ENCODE results near the gene APOBEC3C. TPM values are rescaled to one million over a fixed set of nuclear protein-coding genes. Genes with fewer than 3 reads are reported as not detected.
A peak's percentile ranks its signal among the peaks of the same experiment; 100 is the strongest.
"Not testable (repeated sequence)": the region's sequence is repeated elsewhere in the genome, so short reads cannot be mapped to it uniquely, and the experiment has no call there.

Gene APOBEC3C
- total RNA-seq, 1 experiment from 2014 or later: 12.7 TPM

DNA sequence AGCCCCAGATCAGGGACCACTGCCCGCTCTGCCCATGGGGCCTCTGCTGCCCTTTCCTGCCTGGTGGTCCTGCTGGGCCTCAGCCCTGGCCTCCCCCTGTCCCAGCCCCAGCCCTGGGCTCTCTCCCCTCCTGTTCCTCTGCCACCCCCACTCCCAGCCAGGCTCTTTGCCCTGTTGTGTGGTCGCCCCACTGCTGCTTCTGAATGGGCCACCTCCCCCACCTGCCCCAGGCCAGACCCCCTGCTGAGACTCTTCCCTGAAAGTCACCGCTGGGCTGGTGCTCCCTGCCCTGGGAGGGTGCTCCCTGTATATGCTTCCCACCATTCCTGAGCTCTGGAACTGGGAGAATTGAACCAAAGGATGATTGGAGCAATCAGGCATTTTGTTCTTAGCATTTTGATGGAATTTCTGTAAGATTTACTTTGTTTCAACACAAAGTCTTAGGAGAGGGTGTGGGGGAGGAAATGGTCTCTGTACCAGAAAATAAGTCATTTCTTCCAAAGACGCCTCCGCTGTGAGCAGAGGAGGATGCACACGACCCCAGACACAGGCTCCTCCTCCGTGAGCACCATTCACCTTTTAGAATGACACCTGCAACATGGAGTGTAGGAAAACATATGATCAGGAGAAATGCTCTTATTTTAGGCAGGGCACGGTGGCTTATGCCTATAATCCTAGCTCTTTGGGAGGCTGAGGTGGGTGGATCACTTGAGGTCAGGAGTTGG lies 26.7 kb upstream of the APOBEC3C start:
- ATAC-seq: no peak
- ChIA-PET CTCF (no interaction called here), POLR2A (no interaction called here)

GRCh38 chr22:38989466-38989865 lies 24.6 kb upstream of the APOBEC3C start:
- in situ Hi-C loops (cut with HindIII; ENCODE audit: low pct_unique_long_range_greater_than_20kb, low sequenced_read_pairs): no loop called here
- CTCF ChIA-PET: no interaction called here

More for the DNA sequence above, 26.7 kb upstream of the APOBEC3C start:
- no peak for TF ChIP-seq REST (IDR thresholded peaks at IDR 0.05; ENCODE audit: insufficient read depth in 1 of 2, low read depth in 2 of 2, low read length in 1 of 2)
- no peak for TF ChIP-seq POLR2AphosphoS5 (IDR thresholded peaks at IDR 0.05; ENCODE audit: low read depth, low read length)
- H3K27ac ChIP-seq (ENCODE audit: low read length): no peak overlapping the region
- H3K9me3 ChIP-seq (ENCODE audit: control insufficient read depth, insufficient read depth, low read depth, low read length): no peaks in the 10 kb centered on the region; the same call in 1 of the 2 replicates
- intact Hi-C loops (cut with micrococcal nuclease; ENCODE audit: unreplicated experiment): no loop called here
- no peaks in the 10 kb centered on the region for H3K4me1 ChIP-seq (ENCODE audit: control insufficient read depth, insufficient read depth, low read length)
- no TSS peak for BruUV-seq (replicated peaks)
- in situ Hi-C loops (cut with HindIII; ENCODE audit: low pct_unique_long_range_greater_than_20kb, low sequenced_read_pairs): no loop called here
- no peaks in the 10 kb centered on the region for H3K36me3 ChIP-seq (ENCODE audit: control insufficient read depth, insufficient read depth, low read length)
- H3K4me3 ChIP-seq (ENCODE audit: low read depth in 2 of 2, low read length in 2 of 2): no peak overlapping the region
- no peak for DNase-seq (ENCODE audit: low read depth, low spot score)
- no peaks in the 10 kb centered on the region for H3K27me3 ChIP-seq (ENCODE audit: control insufficient read depth, insufficient read depth, low read length)

DNA sequence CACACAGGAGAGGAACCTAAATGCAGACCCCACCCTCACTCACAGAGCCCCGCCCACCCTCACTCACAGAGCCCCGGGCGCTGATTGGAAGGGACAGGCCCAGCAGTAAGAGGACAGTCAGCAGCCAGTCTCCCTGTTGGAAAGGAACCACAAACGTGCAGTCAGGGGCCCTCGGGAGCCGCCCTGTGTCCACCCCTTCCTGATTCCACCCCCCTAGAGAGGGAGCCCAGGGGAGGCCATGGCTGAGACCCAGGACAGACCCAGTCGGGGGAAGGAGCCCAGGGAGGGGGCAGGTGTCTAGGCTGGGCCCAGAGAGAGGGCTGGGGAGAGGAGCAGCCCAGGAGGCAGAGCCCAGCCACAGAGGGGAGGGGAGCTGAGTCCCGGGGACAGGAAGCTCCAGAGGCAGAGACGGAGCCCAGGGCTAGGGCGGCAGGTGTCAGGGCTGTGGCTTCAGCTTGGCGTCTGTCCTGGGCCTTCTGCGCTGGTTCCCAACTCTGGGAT lies 21.1 kb upstream of the APOBEC3C start:
- H3K4me3 ChIP-seq (ENCODE audit: low read depth in 2 of 2, low read length in 2 of 2); CTCF ChIA-PET; H3K9me3 ChIP-seq (ENCODE audit: control insufficient read depth, insufficient read depth, low read depth, low read length); H3K4me1 ChIP-seq (ENCODE audit: control insufficient read depth, insufficient read depth, low read length); BruUV-seq (replicated peaks); H3K27me3 ChIP-seq (ENCODE audit: control insufficient read depth, insufficient read depth, low read length); H3K36me3 ChIP-seq (ENCODE audit: control insufficient read depth, insufficient read depth, low read length); DNase-seq (ENCODE audit: low read depth, low spot score); POLR2A ChIA-PET; intact Hi-C loops (cut with micrococcal nuclease; ENCODE audit: unreplicated experiment); in situ Hi-C loops (cut with HindIII; ENCODE audit: low pct_unique_long_range_greater_than_20kb, low sequenced_read_pairs); H3K27ac ChIP-seq (ENCODE audit: low read length): not testable (repeated sequence)
- peak; percentile 75; the same call in 1 of the 2 replicates for ATAC-seq

More at GRCh38 chr22:38989466-38989865, 24.6 kb upstream of the APOBEC3C start:
- H3K4me3 ChIP-seq (ENCODE audit: low read depth in 2 of 2, low read length in 2 of 2): no peak overlapping the region
- H3K4me1 ChIP-seq (ENCODE audit: control insufficient read depth, insufficient read depth, low read length): no peaks in the 10 kb centered on the region
- TF ChIP-seq CTCF (IDR thresholded peaks at IDR 0.05) (no peak), REST (IDR thresholded peaks at IDR 0.05; ENCODE audit: insufficient read depth in 1 of 2, low read depth in 2 of 2, low read length in 1 of 2) (no peak)
- H3K36me3 ChIP-seq (ENCODE audit: control insufficient read depth, insufficient read depth, low read length): no peaks in the 10 kb centered on the region
- H3K9me3 ChIP-seq (ENCODE audit: control insufficient read depth, insufficient read depth, low read depth, low read length): no peaks in the 10 kb centered on the region
- no peak overlapping the region for H3K27ac ChIP-seq (ENCODE audit: low read length)
- no TSS peak for BruUV-seq (replicated peaks)
- intact Hi-C loops (cut with micrococcal nuclease; ENCODE audit: unreplicated experiment): no loop called here
- ATAC-seq (no peak), DNase-seq (ENCODE audit: low read depth, low spot score) (no peak)
- POLR2A ChIA-PET: no interaction called here
- H3K27me3 ChIP-seq (ENCODE audit: control insufficient read depth, insufficient read depth, low read length): no peaks in the 10 kb centered on the region
